SK-N-SH treated with all-trans-retinoic acid at 6 μM for 48 hours (cell line): ENCODE data around the gene NOC4L.

ENCODE experiments used
- ATAC-seq: fragments of 200-7000 bp; cut with Tn5 transposase; 3 replicates; pipeline ENCODE4 v1.9.1; 2020; ENCODE audit warnings: mild to moderate bottlenecking, moderate library complexity
- ARNTL ChIP-seq: fragments of 450-650 bp; formaldehyde crosslinking; IDR thresholded peaks from 2 replicates; pipeline ENCODE4 v1.5.0; 2020; ENCODE audit warnings: low read depth, mild to moderate bottlenecking, moderate library complexity, borderline replicate concordance
- BACH2 ChIP-seq: fragments of 250-450 bp; sonication (Bioruptor Pico); IDR thresholded peaks from 2 replicates; pipeline ENCODE4 v1.9.0; 2021; ENCODE audit warnings: mild to moderate bottlenecking, borderline replicate concordance
- CREB5 ChIP-seq: fragments of 250-450 bp; sonication (Bioruptor Pico); IDR thresholded peaks from 2 replicates; pipeline ENCODE4 v1.5.1; 2020; ENCODE audit warnings: low read depth, mild to moderate bottlenecking, moderate library complexity
- CSDC2 ChIP-seq: fragments of 250-450 bp; sonication (Bioruptor Pico); IDR thresholded peaks from 2 replicates; pipeline ENCODE4 v1.5.0; 2020; ENCODE audit warnings: mild to moderate bottlenecking, moderate library complexity
- CSRNP3 ChIP-seq: fragments of 250-450 bp; sonication (Bioruptor Pico); IDR thresholded peaks from 2 replicates; pipeline ENCODE4 v1.5.1; 2021; ENCODE audit warnings: mild to moderate bottlenecking, moderate library complexity
- ESRRG ChIP-seq: fragments of 250-450 bp; sonication (Bioruptor Pico); IDR thresholded peaks from 2 replicates; pipeline ENCODE4 v1.6.1; 2021; ENCODE audit warnings: mild to moderate bottlenecking
- GLIS3 ChIP-seq: fragments of 250-450 bp; sonication (Bioruptor Pico); IDR thresholded peaks from 2 replicates; pipeline ENCODE4 v1.5.0; 2020; ENCODE audit warnings: mild to moderate bottlenecking, moderate library complexity
- ISL1 ChIP-seq: fragments of 250-450 bp; sonication (Bioruptor Pico); IDR thresholded peaks from 2 replicates; pipeline ENCODE4 v2.1.2; 2022; ENCODE audit warnings: mild to moderate bottlenecking, moderate library complexity
- OSR1 ChIP-seq: fragments of 250-450 bp; sonication (Bioruptor Pico); IDR thresholded peaks from 2 replicates; pipeline ENCODE4 v1.8.0; 2022; ENCODE audit warnings: moderate library complexity, mild to moderate bottlenecking, inconsistent platforms
- PATZ1 ChIP-seq: fragments of 250-450 bp; sonication (Bioruptor Pico); IDR thresholded peaks from 2 replicates; pipeline ENCODE4 v1.8.0; 2020; ENCODE audit warnings: mild to moderate bottlenecking, moderate library complexity, borderline replicate concordance
- POU6F1 ChIP-seq: fragments of 250-450 bp; sonication (Bioruptor Pico); IDR thresholded peaks from 2 replicates; pipeline ENCODE4 v1.8.0; 2021; ENCODE audit warnings: low read depth, mild to moderate bottlenecking, moderate library complexity, borderline replicate concordance
- PPARA ChIP-seq: fragments of 250-450 bp; sonication (Bioruptor Pico); IDR thresholded peaks from 2 replicates; pipeline ENCODE4 v1.5.0; 2020; ENCODE audit warnings: mild to moderate bottlenecking, borderline replicate concordance
- SNAI2 ChIP-seq: fragments of 250-450 bp; sonication (Bioruptor Pico); IDR thresholded peaks from 2 replicates; pipeline ENCODE4 v1.5.0; 2020; ENCODE audit warnings: mild to moderate bottlenecking, moderate library complexity
- TCF4 ChIP-seq: fragments of 250-450 bp; sonication (Bioruptor Pico); IDR thresholded peaks from 2 replicates; pipeline ENCODE4 v1.8.0; 2021; ENCODE audit warnings: mild to moderate bottlenecking, moderate library complexity, borderline replicate concordance
- TSHZ2 ChIP-seq: fragments of 250-450 bp; sonication (Bioruptor Pico); IDR thresholded peaks from 2 replicates; pipeline ENCODE4 v1.5.0; 2020; ENCODE audit warnings: mild to moderate bottlenecking, moderate library complexity
- ZC3H10 ChIP-seq: fragments of 250-450 bp; sonication (Bioruptor Pico); IDR thresholded peaks from 2 replicates; pipeline ENCODE4 v1.5.1; 2021; ENCODE audit warnings: mild to moderate bottlenecking, moderate library complexity
- ZFP3 ChIP-seq: fragments of 250-450 bp; sonication (Bioruptor Pico); IDR thresholded peaks from 2 replicates; pipeline ENCODE4 v1.5.0; 2020; ENCODE audit warnings: mild to moderate bottlenecking, moderate library complexity
- ZFP30 ChIP-seq: fragments of 450-650 bp; formaldehyde crosslinking; IDR thresholded peaks from 2 replicates; pipeline ENCODE4 v1.5.0; 2022; ENCODE audit warnings: mild to moderate bottlenecking, moderate library complexity
- ZNF70 ChIP-seq: fragments of 450-650 bp; formaldehyde crosslinking; IDR thresholded peaks from 2 replicates; pipeline ENCODE4 v1.5.0; 2020; ENCODE audit warnings: mild to moderate bottlenecking, moderate library complexity
- ZNF8 ChIP-seq: fragments of 450-650 bp; formaldehyde crosslinking; IDR thresholded peaks from 2 replicates; pipeline ENCODE4 v1.5.0; 2020; ENCODE audit warnings: mild to moderate bottlenecking, moderate library complexity

The NOC4L gene

GRCh38 chr12:132170094-132170636, 25.9 kb downstream of the NOC4L start:
- TF ChIP-seq ZFP3 (no peak), BACH2 (no peak)
- peak; percentile 46 for ATAC-seq

GRCh38 chr12:132170637-132171292, 26.5 kb downstream of the NOC4L start:
- ATAC-seq, result peak; percentile 4; the same call in 1 of the 3 replicates
- TF ChIP-seq PPARA (CRISPR knock-in tag), result no peak
- no peak for TF ChIP-seq ISL1

- ATAC-seq, result no peak
- no peak for TF ChIP-seq BACH2
- TF ChIP-seq CSRNP3 (CRISPR knock-in tag), result no peak
- TF ChIP-seq OSR1 (CRISPR knock-in tag), result no peak
- TF ChIP-seq ZC3H10, result no peak
- TF ChIP-seq ARNTL (CRISPR knock-in tag), result no peak
- no peak for TF ChIP-seq ISL1
- TF ChIP-seq PATZ1, result no peak
- no peak for TF ChIP-seq SNAI2 (CRISPR knock-in tag)
- TF ChIP-seq ZFP3, result no peak
- TF ChIP-seq PPARA (CRISPR knock-in tag), result no peak
- no peak for TF ChIP-seq TSHZ2
- TF ChIP-seq ZNF8, result no peak
- no peak for TF ChIP-seq ZNF70 (CRISPR knock-in tag)
- TF ChIP-seq ZFP30 (CRISPR knock-in tag), result no peak
- no peak for TF ChIP-seq ESRRG
- TF ChIP-seq CREB5, result no peak
- no peak for TF ChIP-seq GLIS3
- TF ChIP-seq TCF4 (CRISPR knock-in tag), result no peak
- TF ChIP-seq POU6F1, result no peak
- no peak for TF ChIP-seq CSDC2 (CRISPR knock-in tag)
Measured at GRCh38 chr12:132171293-132171967, 27.2 kb downstream of the NOC4L start.
